HG02588 (cell line): Measurements from ENCODE around the gene OPRD1.

ENCODE experiments used
- ATAC-seq: cut with Tn5 transposase; IDR thresholded peaks from one replicate; pipeline ENCODE4 v1.9.1; 2021; ENCODE audit warnings: mild to moderate bottlenecking, moderate library complexity; ENCODE audit not compliant: unreplicated experiment

OPRD1 gene

GRCh38 chr1:28902738-28903137 is 90.8 kb downstream of the OPRD1 start:
- ATAC-seq = no peak

- no peak for ATAC-seq
Measured at GRCh38 chr1:28905921-28906666, 94.1 kb downstream of the OPRD1 start.

DNA sequence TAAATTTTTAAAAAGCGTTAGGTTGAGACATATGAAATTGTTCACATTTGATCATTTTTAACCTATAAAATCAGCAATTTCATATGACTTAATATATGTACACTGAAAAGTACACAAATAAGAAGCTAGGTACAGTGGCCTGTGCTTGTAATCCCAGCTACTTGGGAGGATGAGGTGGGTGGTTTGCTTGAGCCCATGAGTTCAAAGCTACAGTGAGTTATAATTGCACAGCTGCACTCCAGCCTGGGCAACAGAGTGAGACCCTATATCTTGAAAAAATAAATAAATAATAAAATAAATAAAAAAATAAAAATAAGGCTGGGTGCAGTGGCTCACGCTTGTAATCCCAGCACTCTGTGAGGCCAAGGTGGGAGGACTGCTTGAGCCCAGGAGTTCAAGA is 97.2 kb downstream of the OPRD1 start:
- ATAC-seq = no peak

GRCh38 chr1:28910379-28911115 is 98.6 kb downstream of the OPRD1 start:
- ATAC-seq = no peak

GRCh38 chr1:28913786-28914227 is 101.8 kb downstream of the OPRD1 start:
- ATAC-seq = no peak

GRCh38 chr1:28914228-28915030 is 102.5 kb downstream of the OPRD1 start, which contains the start of gene EPB41:
Gene EPB41 (plus strand): TSS chr1:28914569. CDS start chr1:28987438, 72,869 bp downstream.
- peak; percentile 84 for ATAC-seq

DNA sequence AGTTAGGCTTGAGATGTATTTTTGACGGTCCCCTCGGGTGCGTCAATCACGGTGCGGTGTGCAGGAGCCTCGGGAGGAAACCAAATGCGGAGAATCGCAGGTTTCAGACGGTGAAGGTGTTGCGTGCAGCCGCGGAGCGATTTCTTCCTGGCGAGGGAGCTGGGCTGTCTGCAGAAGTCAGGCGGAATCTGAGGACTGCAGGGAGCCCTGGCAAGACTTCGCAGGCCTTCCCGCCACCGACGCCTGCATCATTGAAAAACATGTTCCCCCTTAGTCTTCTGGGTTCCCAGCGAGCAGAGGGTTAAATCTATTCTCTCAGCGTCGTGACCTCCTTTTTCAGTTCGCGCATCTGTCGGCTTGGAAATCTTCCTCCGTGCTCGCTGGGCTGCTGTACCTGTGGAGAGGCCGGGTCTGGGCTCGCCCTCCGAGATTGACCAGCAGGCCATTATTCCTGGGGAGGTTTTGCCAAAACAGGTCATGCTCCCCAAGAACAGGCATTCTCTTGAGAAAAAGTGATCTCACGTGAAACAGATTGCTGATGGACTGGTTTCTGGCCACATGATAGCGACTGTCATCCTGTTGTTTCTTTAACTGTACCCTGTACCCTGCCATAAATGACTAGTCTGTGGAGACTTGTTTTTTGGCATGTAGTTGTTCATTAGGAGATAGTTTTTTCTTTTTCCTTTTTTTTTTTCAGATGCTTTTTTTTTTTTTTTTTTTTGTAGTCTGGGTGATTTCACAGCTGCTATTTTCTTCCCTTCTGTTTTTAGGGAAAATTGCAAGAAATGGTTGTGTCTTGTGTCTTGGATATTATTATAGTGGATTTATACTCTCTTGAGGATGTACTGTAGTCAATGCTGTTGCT is 103.3 kb downstream of the OPRD1 start:
- no peak for ATAC-seq

DNA sequence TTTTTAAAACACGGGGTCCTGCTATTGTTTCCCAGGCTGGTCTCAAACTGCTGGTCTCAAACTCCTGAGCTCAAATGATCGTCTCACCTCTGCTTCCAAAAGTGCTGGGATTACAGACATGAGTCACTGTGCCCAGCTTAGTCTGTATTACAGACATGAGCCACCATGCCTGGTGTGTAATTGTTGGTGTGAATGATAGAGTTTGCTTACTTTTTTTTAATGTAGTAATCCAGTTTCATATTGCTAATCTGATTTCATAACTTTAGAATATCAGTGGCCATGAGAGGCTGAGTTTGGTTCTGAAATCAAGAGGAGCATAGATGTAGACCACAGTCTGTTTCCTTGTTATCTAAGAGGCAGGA is 105.8 kb downstream of the OPRD1 start:
- ATAC-seq = no peak
